PC-3 (cell line): ENCODE measurements around the gene NTRK1.

ENCODE experiments used
- EZH2 ChIP-seq: fragments of 300-600 bp; sonication (generic); IDR thresholded peaks from one replicate; pipeline ENCODE4 v1.6.1; 2017; ENCODE audit warnings: antibody characterized with exemption, mild to moderate bottlenecking, low read length; ENCODE audit not compliant: unreplicated experiment
- TF ChIP-seq, protein P1 (sequence below): fragments of 300-600 bp; sonication (generic); conservative IDR thresholded peaks from 2 replicates; pipeline ENCODE4 v1.5.1; 2017; ENCODE audit warnings: antibody characterized with exemption, low read depth, mild to moderate bottlenecking, low read length

DNA sequence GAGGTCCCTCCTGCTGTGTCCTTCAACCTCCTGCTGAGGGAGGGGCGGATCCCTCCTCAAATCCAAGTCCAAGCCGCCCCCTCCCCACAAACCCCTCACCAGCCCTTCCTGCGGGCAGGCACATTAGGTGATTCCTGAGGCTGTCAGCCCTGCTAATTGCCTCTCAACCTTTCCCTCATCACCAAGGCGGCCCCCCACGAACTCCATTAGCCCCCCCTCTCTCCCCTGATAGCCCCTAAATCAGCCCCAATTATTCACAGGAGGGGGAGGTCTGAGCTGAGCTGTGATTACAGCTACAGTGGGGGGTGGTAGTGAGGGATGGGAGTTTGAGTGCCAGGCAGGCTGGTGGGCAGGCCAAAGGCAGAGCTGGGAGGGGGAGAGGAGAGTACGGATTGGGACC lies 27.1 kb downstream of the NTRK1 start:
- TF ChIP-seq EZH2: no peak
- TF ChIP-seq, protein P1, sequence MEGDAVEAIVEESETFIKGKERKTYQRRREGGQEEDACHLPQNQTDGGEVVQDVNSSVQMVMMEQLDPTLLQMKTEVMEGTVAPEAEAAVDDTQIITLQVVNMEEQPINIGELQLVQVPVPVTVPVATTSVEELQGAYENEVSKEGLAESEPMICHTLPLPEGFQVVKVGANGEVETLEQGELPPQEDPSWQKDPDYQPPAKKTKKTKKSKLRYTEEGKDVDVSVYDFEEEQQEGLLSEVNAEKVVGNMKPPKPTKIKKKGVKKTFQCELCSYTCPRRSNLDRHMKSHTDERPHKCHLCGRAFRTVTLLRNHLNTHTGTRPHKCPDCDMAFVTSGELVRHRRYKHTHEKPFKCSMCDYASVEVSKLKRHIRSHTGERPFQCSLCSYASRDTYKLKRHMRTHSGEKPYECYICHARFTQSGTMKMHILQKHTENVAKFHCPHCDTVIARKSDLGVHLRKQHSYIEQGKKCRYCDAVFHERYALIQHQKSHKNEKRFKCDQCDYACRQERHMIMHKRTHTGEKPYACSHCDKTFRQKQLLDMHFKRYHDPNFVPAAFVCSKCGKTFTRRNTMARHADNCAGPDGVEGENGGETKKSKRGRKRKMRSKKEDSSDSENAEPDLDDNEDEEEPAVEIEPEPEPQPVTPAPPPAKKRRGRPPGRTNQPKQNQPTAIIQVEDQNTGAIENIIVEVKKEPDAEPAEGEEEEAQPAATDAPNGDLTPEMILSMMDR: no peak
